Trophoblast cell (in vitro differentiated cells and primary cell): ENCODE data around the gene IVD.

Experiments
- DNase-seq, 2 donors: peaks; one replicate each; pipeline ENCODE4 v3.0.0-alpha.2; 2016
- H2AFZ ChIP-seq: 2 replicates; pipeline ENCODE4 v1.6.1; 2013; ENCODE audit warnings: low read length, moderate library complexity, mild to moderate bottlenecking; ENCODE audit not compliant: insufficient read depth, poor library complexity
- H2AK5ac ChIP-seq: 2 replicates; pipeline ENCODE4 v1.6.1; 2013; ENCODE audit warnings: mild to moderate bottlenecking, low read length
- H2BK120ac ChIP-seq: 2 replicates; pipeline ENCODE4 v1.6.1; 2013; ENCODE audit warnings: low read length, mild to moderate bottlenecking, moderate library complexity; ENCODE audit not compliant: insufficient read depth, poor library complexity
- H2BK12ac ChIP-seq: 2 replicates; pipeline ENCODE4 v1.6.1; 2013; ENCODE audit warnings: mild to moderate bottlenecking, low read length, moderate library complexity
- H2BK5ac ChIP-seq: 2 replicates; pipeline ENCODE4 v1.6.1; 2013; ENCODE audit warnings: low read length, low read depth, moderate library complexity, mild to moderate bottlenecking; ENCODE audit not compliant: poor library complexity
- H3K14ac ChIP-seq: 2 replicates; pipeline ENCODE4 v1.6.1; 2013; ENCODE audit warnings: mild to moderate bottlenecking, low read length
- H3K18ac ChIP-seq: 2 replicates; pipeline ENCODE4 v1.6.1; 2013; ENCODE audit warnings: mild to moderate bottlenecking, low read length
- H3K23ac ChIP-seq: 2 replicates; pipeline ENCODE4 v1.6.1; 2013; ENCODE audit warnings: low read length
- H3K27ac ChIP-seq: 2 replicates; pipeline ENCODE4 v1.5.1; 2013; ENCODE audit warnings: low read depth, mild to moderate bottlenecking, inconsistent platforms, low read length, moderate library complexity
- H3K27me3 ChIP-seq: 2 replicates; pipeline ENCODE4 v1.6.1; 2013; ENCODE audit warnings: inconsistent platforms, mild to moderate bottlenecking, low read length, moderate library complexity; ENCODE audit not compliant: insufficient read depth
- H3K36me3 ChIP-seq, 2 experiments: 1 replicate in 1 of 2; 2 replicates in 1 of 2; pipeline ENCODE4 v1.6.1; 2013; ENCODE audit warnings: low read length in 2 of 2, mild to moderate bottlenecking in 2 of 2, moderate library complexity in 1 of 2; ENCODE audit not compliant: insufficient read depth in 2 of 2, control insufficient read depth in 1 of 2
- H3K4ac ChIP-seq: 2 replicates; pipeline ENCODE4 v1.6.1; 2013; ENCODE audit warnings: low read depth, mild to moderate bottlenecking, low read length, moderate library complexity
- H3K4me1 ChIP-seq, 2 experiments: 1 replicate in 1 of 2; 2 replicates in 1 of 2; pipeline ENCODE4 v1.6.1; 2013; ENCODE audit warnings: low read length in 2 of 2, mild to moderate bottlenecking in 2 of 2, moderate library complexity in 1 of 2; ENCODE audit not compliant: insufficient read depth in 2 of 2, control insufficient read depth in 1 of 2
- H3K4me2 ChIP-seq: 2 replicates; pipeline ENCODE4 v1.6.1; 2013; ENCODE audit warnings: inconsistent platforms, mild to moderate bottlenecking, low read length, moderate library complexity
- H3K4me3 ChIP-seq: 2 replicates; pipeline ENCODE4 v1.5.1; 2013; ENCODE audit warnings: mild to moderate bottlenecking, low read depth, low read length, inconsistent platforms
- H3K79me1 ChIP-seq: one replicate; pipeline ENCODE4 v1.6.1; 2013; ENCODE audit warnings: low read length
- H3K79me2 ChIP-seq: 2 replicates; pipeline ENCODE4 v1.6.1; 2013; ENCODE audit warnings: low read length, mild to moderate bottlenecking; ENCODE audit not compliant: control insufficient read depth, insufficient read depth, poor library complexity
- H3K9ac ChIP-seq: 2 replicates; pipeline ENCODE4 v1.6.1; 2013; ENCODE audit warnings: mild to moderate bottlenecking, low read length
- H3K9me3 ChIP-seq: 2 replicates; pipeline ENCODE4 v1.6.1; 2013; ENCODE audit warnings: low read depth, mild to moderate bottlenecking, control low read depth, inconsistent platforms, low read length; ENCODE audit not compliant: insufficient read depth
- H4K12ac ChIP-seq: 2 replicates; pipeline ENCODE4 v1.6.1; 2013; ENCODE audit warnings: low read depth, mild to moderate bottlenecking, low read length, moderate library complexity
- H4K8ac ChIP-seq: 2 replicates; pipeline ENCODE4 v1.6.1; 2013; ENCODE audit warnings: low read depth, mild to moderate bottlenecking, low read length, moderate library complexity
- H4K91ac ChIP-seq: one replicate; pipeline ENCODE4 v1.6.1; 2013; ENCODE audit warnings: low read depth, mild to moderate bottlenecking, low read length, moderate library complexity
- WGBS: extraction: QIAGEN DNeasy Blood & Tissue Kit; methylation state at CpG from one replicate; pipeline ENCODE4 v1.1.7; 2013; ENCODE audit warnings: missing lambda C conversion rate; ENCODE audit not compliant: insufficient read length, insufficient coverage; ENCODE audit errors: extremely low coverage; 5-methylcytosine and 5-hydroxymethylcytosine counted together

IVD gene

DNA sequence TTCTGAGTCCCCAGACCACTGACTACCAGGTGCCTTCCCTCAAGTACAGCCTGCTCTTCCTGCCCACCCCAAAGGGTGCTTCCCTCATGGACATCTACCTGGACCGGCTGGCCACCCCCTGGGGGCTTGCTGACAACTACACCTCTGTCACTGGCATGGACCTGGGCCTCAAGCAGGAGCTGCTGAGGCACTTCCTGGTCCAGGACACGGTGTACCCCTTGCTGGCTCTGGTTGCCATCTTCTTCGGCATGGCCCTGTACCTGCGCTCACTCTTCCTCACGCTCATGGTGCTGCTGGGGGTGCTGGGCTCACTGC lies 38.3 kb upstream of the IVD start:
- no peaks in the 10 kb centered on the region for H3K36me3 ChIP-seq
- H3K14ac ChIP-seq = no peak overlapping the region
- peaks cover 4% of the 10 kb centered on the region for H3K9me3 ChIP-seq
- peaks cover 8 to 9% of the 10 kb centered on the region in 2 experiments for H3K4me1 ChIP-seq
- no peak for DNase-seq
- H2AK5ac ChIP-seq = no peak overlapping the region
- H2BK12ac ChIP-seq = no peak overlapping the region
- H3K79me1 ChIP-seq = peaks cover 3% of the 10 kb centered on the region
- no peak overlapping the region for H3K4me3 ChIP-seq
- no peak overlapping the region for H4K8ac ChIP-seq
- no peak overlapping the region for H3K4me2 ChIP-seq
- peaks cover 2% of the 10 kb centered on the region for H3K27me3 ChIP-seq
- H2BK120ac ChIP-seq = no peak overlapping the region
- no peak overlapping the region for H3K27ac ChIP-seq
- H2BK5ac ChIP-seq = no peak overlapping the region
- no peak overlapping the region for H2AFZ ChIP-seq
- no CpG with 5 or more reads among the region's 5 CpGs for WGBS
- H4K91ac ChIP-seq = no peak overlapping the region
- H4K12ac ChIP-seq = no peak overlapping the region
- H3K4ac ChIP-seq = no peak overlapping the region
- H3K9ac ChIP-seq = no peak overlapping the region
- no peak overlapping the region for H3K23ac ChIP-seq
- H3K18ac ChIP-seq = no peak overlapping the region
- H3K79me2 ChIP-seq = no peaks in the 10 kb centered on the region

DNA sequence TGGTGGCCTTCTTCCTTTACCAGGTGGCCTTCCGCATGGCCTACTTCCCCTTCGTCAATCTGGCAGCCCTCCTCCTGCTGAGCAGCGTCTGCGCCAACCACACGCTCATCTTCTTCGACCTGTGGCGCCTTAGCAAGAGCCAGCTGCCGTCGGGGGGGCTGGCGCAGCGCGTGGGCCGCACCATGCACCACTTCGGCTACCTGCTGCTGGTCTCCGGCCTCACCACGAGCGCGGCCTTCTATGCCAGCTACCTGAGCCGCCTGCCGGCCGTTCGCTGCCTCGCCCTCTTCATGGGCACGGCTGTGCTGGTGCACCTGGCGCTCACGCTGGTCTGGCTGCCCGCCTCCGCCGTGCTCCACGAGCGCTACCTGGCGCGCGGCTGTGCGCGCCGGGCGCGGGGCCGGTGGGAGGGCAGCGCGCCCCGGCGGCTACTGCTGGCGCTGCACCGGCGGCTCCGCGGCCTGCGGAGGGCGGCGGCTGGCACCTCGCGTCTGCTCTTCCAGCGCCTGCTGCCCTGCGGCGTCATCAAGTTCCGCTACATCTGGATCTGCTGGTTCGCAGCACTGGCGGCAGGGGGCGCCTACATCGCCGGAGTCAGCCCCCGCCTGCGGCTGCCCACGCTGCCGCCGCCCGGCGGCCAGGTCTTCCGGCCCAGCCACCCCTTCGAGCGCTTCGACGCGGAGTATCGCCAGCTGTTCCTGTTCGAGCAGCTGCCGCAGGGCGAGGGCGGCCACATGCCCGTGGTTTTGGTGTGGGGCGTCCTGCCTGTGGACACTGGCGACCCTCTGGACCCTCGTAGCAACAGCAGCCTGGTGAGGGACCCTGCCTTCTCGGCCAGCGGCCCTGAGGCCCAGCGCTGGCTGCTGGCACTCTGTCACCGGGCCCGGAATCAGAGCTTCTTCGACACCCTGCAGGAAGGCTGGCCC lies 37.6 kb upstream of the IVD start:
- H3K27ac ChIP-seq = no peak overlapping the region
- H3K4me3 ChIP-seq = peak overlapping the region; percentile 11
- H2BK120ac ChIP-seq = no peak overlapping the region
- H2BK5ac ChIP-seq = no peak overlapping the region
- no peaks in the 10 kb centered on the region for H3K79me2 ChIP-seq
- peak overlapping the region; percentile 74 for H2AFZ ChIP-seq
- peaks cover 8 to 9% of the 10 kb centered on the region in 2 experiments for H3K4me1 ChIP-seq
- no peak overlapping the region for H2AK5ac ChIP-seq
- H3K9me3 ChIP-seq = peaks cover 4% of the 10 kb centered on the region
- peak overlapping the region; percentile 59 for H3K18ac ChIP-seq
- H4K12ac ChIP-seq = peak overlapping the region; percentile 59
- no peak overlapping the region for H4K91ac ChIP-seq
- WGBS = no CpG with 5 or more reads among the region's 91 CpGs
- H3K27me3 ChIP-seq = peaks cover 2% of the 10 kb centered on the region
- H2BK12ac ChIP-seq = peak overlapping the region; percentile 30
- H3K23ac ChIP-seq = no peak overlapping the region
- H4K8ac ChIP-seq = peak overlapping the region; percentile 59
- H3K14ac ChIP-seq = no peak overlapping the region
- peak overlapping the region; percentile 53 for H3K4me2 ChIP-seq
- H3K4ac ChIP-seq = no peak overlapping the region
- H3K9ac ChIP-seq = no peak overlapping the region
- H3K79me1 ChIP-seq = peaks cover 3% of the 10 kb centered on the region
- H3K36me3 ChIP-seq = no peaks in the 10 kb centered on the region
- DNase-seq = peak; percentile 84 to 93

DNA sequence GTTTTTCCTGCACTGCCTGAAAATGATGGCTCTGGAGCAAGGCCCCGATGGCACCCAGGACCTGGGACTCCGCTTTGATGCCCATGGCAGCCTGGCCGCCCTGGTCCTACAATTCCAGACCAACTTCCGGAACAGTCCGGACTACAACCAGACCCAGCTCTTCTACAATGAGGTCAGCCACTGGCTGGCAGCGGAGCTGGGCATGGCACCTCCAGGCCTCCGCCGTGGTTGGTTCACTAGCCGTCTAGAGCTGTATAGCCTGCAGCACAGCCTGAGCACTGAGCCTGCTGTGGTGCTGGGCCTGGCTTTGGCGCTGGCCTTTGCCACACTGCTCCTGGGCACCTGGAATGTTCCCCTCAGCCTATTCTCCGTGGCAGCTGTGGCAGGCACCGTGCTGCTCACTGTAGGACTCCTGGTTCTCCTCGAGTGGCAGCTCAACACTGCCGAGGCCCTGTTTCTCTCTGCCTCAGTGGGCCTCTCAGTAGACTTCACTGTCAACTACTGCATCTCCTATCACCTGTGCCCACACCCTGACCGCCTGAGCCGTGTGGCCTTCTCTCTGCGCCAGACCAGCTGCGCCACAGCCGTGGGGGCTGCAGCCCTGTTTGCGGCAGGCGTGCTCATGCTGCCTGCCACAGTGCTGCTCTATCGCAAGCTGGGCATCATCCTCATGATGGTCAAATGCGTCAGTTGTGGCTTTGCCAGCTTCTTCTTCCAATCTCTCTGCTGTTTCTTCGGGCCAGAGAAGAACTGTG lies 36.7 kb upstream of the IVD start:
- Histone ChIP-seq H3K9me3 (peaks cover 4% of the 10 kb centered on the region), H3K79me2 (no peaks in the 10 kb centered on the region), H3K36me3 (no peaks in the 10 kb centered on the region), H2AK5ac (no peak overlapping the region), H3K27ac (no peak overlapping the region), H4K91ac (no peak overlapping the region), H4K8ac (no peak overlapping the region), H3K23ac (no peak overlapping the region), H3K18ac (no peak overlapping the region), H2BK5ac (no peak overlapping the region), H3K4me2 (no peak overlapping the region), H3K4me3 (no peak overlapping the region), H3K79me1 (peaks cover 3% of the 10 kb centered on the region), H3K4ac (no peak overlapping the region), H2AFZ (no peak overlapping the region), H4K12ac (no peak overlapping the region), H2BK12ac (no peak overlapping the region), H3K4me1 (peaks cover 8 to 9% of the 10 kb centered on the region in 2 experiments), H2BK120ac (no peak overlapping the region), H3K14ac (no peak overlapping the region), H3K9ac (no peak overlapping the region), H3K27me3 (peaks cover 2% of the 10 kb centered on the region)
- WGBS = no CpG with 5 or more reads among the region's 24 CpGs
- no peak for DNase-seq

- Histone ChIP-seq H4K91ac (no peak overlapping the region), H2BK12ac (no peak overlapping the region)
These were observed 36.1 kb upstream of the IVD start for GRCh38 chr15:40369474-40369869.

More at GRCh38 chr15:40369474-40369869, 36.1 kb upstream of the IVD start:
- Histone ChIP-seq H4K8ac (no peak overlapping the region), H3K79me2 (no peaks in the 10 kb centered on the region), H3K4me3 (no peak overlapping the region), H3K27me3 (peaks cover 2% of the 10 kb centered on the region), H3K4me2 (no peak overlapping the region), H2BK120ac (no peak overlapping the region), H2BK5ac (no peak overlapping the region), H3K9me3 (peaks cover 4% of the 10 kb centered on the region), H3K36me3 (no peaks in the 10 kb centered on the region), H3K79me1 (peaks cover 3% of the 10 kb centered on the region), H2AFZ (no peak overlapping the region), H3K9ac (no peak overlapping the region), H3K4me1 (peaks cover 8 to 9% of the 10 kb centered on the region in 2 experiments), H3K18ac (no peak overlapping the region), H3K14ac (no peak overlapping the region), H3K4ac (no peak overlapping the region), H3K27ac (no peak overlapping the region), H2AK5ac (no peak overlapping the region), H3K23ac (no peak overlapping the region), H4K12ac (no peak overlapping the region)
- no peak for DNase-seq
- no CpG with 5 or more reads among the region's 10 CpGs for WGBS
